ENCODE measurements around the gene TOM1L2.

The TOM1L2 gene

GRCh38 chr17:17868641-17869522 is 103.3 kb downstream of the TOM1L2 start:
- no peak for DNase-seq

DNA sequence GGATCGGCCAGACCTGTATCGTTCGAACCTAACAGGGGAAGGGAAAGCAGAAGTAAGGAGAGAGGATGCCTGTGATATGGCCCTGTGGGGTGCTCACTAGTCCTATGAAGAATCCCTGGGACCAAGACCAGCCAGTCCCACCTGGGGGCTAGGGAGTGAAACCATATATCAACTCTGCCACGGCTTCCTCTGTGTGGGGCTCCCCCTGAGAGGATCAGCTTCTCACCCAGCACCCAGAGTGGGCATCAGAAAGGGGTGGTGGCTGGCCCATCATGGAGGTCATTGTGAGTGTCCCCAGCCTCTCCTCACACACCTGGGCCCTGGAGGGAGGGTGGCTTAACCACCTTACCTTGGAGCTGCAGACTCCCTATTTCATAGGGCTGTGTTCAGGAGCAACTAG is 105.3 kb downstream of the TOM1L2 start:
- DNase-seq, result no peak

GRCh38 chr17:17866425-17866824 is 105.8 kb downstream of the TOM1L2 start:
- DNase-seq, result no peak

GRCh38 chr17:17865035-17865434 is 107.2 kb downstream of the TOM1L2 start:
- no peak for DNase-seq

GRCh38 chr17:17860766-17861107 is 111.5 kb downstream of the TOM1L2 start:
- no peak for DNase-seq

- peak; percentile 78 for DNase-seq
These were observed 112.1 kb downstream of the TOM1L2 start for GRCh38 chr17:17859909-17860765.

- no peak for DNase-seq
These were observed 114.7 kb downstream of the TOM1L2 start for GRCh38 chr17:17857496-17857895.

DNA sequence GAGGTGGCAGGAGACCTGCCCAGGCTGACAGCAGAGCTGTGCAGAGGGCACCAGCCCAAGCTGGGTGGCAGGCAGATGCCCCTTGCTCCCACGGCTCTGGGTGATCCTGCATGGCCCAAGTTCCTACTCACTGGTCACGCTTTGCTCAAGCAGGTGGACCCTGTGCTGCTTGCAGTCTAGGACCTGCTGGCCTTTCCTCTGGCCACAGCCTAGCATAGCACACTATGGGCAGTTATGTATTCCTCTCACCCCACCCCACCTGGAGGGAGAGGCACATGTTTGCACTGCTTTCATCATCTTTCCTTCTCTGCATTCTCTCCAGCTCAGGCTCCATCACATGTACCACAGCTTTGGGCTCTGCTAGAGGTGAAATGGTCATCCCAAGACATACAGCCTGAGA is 115.8 kb downstream of the TOM1L2 start:
- DNase-seq, result no peak

DNA sequence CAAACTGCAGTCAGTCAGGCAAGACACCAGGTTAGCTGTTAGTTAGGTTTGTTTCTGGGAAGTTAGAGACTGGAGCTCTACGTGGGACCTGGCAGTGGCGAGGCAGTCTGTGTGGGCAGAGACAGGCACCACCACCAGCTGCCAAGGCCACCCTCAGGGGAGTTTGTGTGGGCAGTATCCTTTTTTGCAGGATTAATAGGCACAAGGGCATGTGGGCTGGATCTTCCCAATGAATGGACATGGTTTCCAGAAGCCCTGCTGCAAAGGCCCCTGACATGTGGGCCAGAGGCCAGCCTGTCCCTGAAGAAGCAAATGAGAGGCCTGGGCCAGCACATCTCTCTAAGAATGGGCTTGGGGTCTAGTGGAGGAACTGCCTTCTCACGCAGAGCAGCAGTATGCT is 116.2 kb downstream of the TOM1L2 start:
- DNase-seq, result no peak

DNA sequence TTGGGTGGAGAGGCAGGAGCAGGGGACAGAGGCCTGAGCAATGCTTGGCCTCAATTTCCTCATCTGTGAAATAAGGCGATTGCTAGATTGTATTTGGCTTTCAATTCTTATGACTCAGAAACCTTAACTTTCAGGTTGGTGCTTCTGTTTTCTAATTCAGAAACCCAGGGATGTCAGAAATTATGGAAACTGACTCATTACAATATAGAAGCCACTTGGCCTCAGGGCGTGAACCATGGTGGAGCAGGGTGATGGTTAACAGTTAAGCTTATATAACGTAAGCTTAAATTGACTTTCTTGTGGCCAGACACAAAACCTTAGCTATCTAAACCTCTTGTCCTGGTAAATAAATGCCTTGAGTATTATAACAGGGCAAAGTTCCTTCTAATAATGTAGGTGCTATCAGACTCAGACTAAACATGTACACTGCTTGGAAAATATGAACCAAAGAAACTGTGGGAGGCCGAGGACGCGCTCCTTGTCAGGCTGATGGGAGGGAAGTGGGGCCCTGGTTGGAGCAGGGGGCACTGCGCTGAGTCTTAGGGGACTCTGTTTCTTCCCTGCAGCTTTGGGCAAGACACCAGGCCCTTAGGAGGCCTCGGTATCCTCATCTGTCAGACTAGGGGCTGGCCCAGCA is 118.3 kb downstream of the TOM1L2 start:
- no peak for DNase-seq

DNA sequence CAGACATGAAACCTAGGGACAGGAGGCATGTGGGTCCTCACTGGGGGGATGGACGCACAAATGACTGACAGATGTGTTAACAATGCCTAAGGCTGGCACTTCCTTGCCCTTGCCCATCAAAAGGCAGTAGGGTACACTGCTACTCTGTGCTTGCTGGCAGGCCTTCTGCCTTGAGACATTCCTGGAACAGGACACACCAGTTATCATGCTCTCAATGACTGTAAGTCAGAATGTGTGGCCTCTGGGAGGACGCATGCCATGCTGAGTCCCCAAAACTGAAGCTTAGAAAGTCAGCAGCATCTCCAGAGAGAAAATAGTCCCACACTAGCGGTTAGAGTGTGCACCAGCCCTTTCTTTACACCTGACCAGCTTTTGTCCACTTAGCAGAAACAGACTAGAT is 119.3 kb downstream of the TOM1L2 start:
- no peak for DNase-seq

GRCh38 chr17:17851103-17852002 is 120.8 kb downstream of the TOM1L2 start:
- no peak for DNase-seq

DNA sequence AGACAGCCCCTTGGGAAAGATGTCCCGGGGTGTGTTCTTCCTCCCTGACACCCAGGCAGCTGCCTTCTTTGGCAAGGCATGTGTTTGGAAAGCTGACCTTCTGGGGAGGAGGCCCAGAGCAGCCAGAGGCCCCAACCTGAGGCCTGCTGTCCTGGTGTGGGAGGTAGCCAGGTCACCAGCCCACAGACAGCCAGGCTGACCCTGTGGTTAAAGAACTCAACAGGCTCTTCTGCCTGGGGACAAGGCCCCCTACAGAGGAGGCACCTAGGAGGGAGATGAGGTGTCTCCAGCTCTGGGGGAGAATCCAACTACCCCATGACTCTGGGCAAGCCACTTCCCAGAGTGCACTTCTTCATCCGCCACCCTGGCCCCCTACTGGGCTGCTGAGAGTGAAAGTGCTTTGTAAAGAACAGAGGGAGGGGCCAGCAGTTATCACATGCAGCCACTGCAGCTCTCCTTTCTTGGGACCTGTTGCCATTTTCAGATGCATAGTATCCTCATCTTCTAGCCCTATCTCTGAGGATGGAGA is 122.3 kb downstream of the TOM1L2 start:
- peak; percentile 84 for DNase-seq

GRCh38 chr17:17849147-17849820 is 122.9 kb downstream of the TOM1L2 start:
- peak; percentile 88 for DNase-seq

DNA sequence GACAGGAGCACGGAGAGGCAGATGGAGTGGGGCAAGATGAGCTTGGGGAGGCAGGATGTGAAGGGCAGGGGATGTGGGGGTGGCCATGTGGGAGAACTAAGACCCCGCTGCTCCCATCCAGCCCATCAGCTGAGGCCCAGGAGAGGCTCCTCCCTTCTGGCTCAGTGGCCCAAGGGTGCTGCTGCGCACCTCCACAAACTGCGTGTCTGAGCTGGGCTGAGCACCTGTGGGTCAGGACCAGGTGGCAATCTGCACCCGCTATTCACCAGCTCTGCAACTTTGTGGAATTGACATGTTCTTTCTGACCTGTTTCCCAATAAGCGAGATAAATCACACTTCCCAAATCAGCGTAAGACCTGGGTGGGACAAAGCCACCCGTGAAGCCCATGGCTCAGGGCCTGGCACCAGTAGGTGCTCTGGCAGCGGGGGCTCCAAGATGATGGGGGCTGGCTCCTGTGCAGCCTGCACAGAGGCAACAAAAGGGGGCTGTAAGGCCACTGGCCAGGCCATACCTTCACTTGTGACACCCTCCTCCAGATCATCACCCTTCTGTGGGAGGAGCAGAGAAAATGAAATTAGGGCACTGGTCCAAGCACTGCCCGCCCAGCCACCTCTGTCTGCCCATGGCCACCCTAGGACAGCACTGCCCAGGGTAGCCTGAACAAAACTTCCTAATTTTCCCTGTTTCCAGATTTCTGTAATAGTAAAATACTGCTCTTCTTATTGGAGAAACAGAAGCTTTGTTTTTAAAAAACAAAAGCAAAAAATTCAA is 123.7 kb downstream of the TOM1L2 start:
- no peak for DNase-seq

- no peak for DNase-seq
These were observed 124.5 kb downstream of the TOM1L2 start for GRCh38 chr17:17847726-17848125.

DNA sequence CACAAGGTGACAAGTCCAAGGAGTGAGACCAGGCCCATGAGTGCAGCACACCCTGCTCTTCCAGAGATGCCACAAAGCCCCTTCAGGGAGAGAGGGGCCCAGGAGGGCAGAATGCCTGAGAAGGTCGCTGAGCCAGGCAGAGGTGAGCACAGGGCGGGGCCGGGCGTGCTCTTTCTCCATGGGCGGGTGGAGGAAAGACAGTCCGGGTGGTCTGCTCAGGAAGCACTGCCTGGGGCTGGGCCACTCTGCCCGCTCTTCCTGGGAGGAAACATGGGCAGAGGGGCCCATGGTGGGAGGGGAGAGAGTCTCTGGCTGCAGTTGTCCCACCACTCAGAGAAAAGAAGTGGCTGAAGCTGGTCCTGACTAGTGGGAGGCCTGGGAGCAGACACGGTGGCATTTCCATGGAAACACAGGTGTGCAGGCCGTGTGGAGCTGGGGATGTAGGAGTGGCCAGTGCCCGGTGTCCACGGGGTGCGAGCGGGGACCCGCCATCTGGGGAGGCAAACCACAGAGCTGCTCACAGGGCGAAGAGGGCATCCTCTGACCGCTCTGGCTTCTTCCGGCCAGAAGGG is 125.0 kb downstream of the TOM1L2 start:
- no peak for DNase-seq

DNA sequence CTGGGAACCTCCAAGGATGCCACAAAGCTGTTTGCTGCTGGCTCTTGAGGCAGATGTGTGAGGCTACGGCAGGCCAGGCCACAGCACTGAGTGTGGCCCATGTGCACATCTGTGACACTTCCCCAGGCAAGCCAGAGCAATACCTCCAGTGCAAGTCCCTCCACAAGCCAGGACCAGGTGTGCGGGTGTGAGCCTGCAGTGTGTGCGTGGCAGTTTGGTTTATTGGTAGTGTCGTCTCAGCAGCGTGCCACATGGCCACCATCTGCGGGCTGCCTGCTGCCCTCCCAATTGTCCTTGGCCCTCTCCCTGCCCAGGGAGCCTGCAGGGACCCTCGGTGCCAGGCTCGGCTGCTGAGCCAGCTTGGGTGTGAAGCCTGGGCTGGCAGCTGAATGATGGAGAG is 125.6 kb downstream of the TOM1L2 start:
- DNase-seq, result no peak

GRCh38 chr17:17846003-17846402 is 126.2 kb downstream of the TOM1L2 start:
- no peak for DNase-seq

- no peak for DNase-seq
These were observed 127.0 kb downstream of the TOM1L2 start for GRCh38 chr17:17845046-17845775.
